Urinary bladder (tissue), 4 donors: ENCODE results near the gene RIPK4. TPM values are rescaled to one million over a fixed set of nuclear protein-coding genes. Genes with fewer than 3 reads are reported as not detected.

Source experiments
- DNase-seq: peaks from one replicate; pipeline ENCODE4 v3.0.0-alpha.2; 2015; ENCODE audit errors: extremely low spot score
- H3K27ac ChIP-seq: one replicate; pipeline ENCODE4 v1.5.1; 2013; ENCODE audit warnings: low read depth, mild to moderate bottlenecking, moderate library complexity
- H3K36me3 ChIP-seq: one replicate; pipeline ENCODE4 v1.6.1; 2013; ENCODE audit warnings: mild to moderate bottlenecking, moderate library complexity; ENCODE audit not compliant: insufficient read depth
- H3K4me1 ChIP-seq: one replicate; pipeline ENCODE4 v1.6.1; 2013; ENCODE audit warnings: mild to moderate bottlenecking, moderate library complexity; ENCODE audit not compliant: insufficient read depth
- H3K4me3 ChIP-seq: one replicate; pipeline ENCODE4 v1.5.1; 2013; ENCODE audit warnings: low read depth, low read length
- WGBS: extraction: QIAGEN DNeasy Blood & Tissue Kit; methylation state at CpG from one replicate; pipeline ENCODE4 v1.1.7; 2013; 5-methylcytosine and 5-hydroxymethylcytosine counted together
- polyA plus RNA-seq: library from polyadenylated mRNA; stranded (reverse); fragments of 200-250 nt; gene quantifications from one replicate; pipeline ENCODE4 v1.2.3, GENCODE V29; 2013
- total RNA-seq: library from RNA; depleted of rRNA; stranded (reverse); fragments of >200 nt; gene quantifications from one replicate; pipeline ENCODE4 v1.2.3, GENCODE V29; 2014
- donor health status: healthy with polysubstance abuse.
- donor health status: healthy.

Gene RIPK4
- total and polyA plus RNA-seq, 2 donors = 2.7 to 8.8 TPM

DNA sequence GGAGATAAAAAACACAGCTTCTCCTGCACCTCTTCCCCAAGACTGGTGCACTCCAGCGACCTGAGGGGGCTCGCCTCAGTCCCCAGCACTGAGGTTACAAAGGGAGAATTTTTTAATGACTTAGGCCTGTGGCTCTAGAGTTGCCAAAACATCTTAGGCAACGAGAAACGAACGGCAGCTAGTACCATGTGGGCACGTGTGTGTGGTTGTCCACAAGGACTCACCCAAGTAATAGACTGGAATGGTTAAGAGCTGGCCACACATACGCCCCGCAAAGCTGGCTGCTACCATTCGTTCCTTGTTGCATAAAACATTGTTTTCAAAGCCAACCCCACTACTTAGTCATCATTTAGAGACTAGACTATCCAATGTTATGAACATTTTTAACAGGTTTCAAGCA lies 26.9 kb downstream of the RIPK4 start:
- no peak overlapping the region for H3K27ac ChIP-seq
- no peaks in the 10 kb centered on the region for H3K36me3 ChIP-seq
- H3K4me3 ChIP-seq = no peak overlapping the region
- H3K4me1 ChIP-seq = no peaks in the 10 kb centered on the region
- DNase-seq = no peak
- 71% methylated on average over 9 of the region's 9 CpGs for WGBS

DNA sequence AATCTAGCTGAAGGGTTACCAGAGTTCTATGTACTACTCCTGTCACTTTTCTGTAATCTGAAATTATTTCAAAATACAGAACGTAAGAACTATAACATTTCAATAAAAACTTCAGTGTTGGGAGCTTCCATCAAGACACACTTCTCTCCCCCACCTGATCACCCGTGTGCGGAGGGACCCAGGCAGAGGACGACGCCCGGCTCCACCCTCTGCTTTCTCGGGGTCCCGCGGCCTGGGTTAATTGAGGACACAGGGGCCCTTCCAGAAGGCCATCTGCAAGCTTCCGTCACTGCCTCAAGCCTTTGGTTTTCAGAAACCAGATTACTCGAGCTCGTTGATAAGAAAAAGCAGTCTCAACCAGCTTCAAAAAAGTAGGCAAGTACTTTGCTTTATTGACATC lies 27.8 kb downstream of the RIPK4 start:
- 91% methylated on average over 12 of the region's 12 CpGs for WGBS
- no peak overlapping the region for H3K27ac ChIP-seq
- no peak overlapping the region for H3K4me3 ChIP-seq
- DNase-seq = no peak
- no peaks in the 10 kb centered on the region for H3K4me1 ChIP-seq
- H3K36me3 ChIP-seq = no peaks in the 10 kb centered on the region

DNA sequence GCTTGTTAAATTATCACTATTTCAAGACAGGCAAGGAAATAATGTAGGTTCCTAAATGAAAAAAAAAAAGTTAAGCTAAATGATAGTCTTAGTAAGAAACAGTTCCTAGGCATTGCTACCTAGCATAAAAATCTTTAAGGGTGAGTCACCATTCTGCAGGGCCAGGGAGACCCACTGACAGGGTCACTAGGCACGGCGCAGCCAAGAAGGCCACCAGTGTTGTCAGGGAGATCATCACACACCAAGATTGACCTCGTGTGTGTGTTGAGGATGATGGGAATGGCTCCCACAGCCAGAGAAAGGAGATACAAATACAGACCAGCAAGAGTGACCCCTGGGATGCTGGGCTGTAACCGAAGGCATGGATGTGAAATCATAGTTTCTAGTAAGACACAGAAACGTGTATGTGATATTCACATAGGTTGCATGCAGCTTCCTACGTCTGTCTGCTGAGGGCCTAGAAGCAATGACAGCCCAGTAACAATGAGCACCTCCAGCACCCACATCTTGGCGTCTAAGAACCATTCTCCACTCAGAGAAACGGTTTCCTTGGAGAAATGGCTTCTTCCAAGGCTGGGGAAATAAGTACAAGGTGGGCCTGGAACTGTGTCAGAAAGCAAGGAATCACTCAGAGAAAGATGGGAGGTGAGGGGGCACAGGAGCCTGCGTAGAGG lies 29.1 kb downstream of the RIPK4 start:
- Histone ChIP-seq H3K4me1 (no peaks in the 10 kb centered on the region), H3K4me3 (no peak overlapping the region), H3K36me3 (no peaks in the 10 kb centered on the region), H3K27ac (no peak overlapping the region)
- DNase-seq = no peak
- WGBS = 85% methylated on average over 9 of the region's 9 CpGs

DNA sequence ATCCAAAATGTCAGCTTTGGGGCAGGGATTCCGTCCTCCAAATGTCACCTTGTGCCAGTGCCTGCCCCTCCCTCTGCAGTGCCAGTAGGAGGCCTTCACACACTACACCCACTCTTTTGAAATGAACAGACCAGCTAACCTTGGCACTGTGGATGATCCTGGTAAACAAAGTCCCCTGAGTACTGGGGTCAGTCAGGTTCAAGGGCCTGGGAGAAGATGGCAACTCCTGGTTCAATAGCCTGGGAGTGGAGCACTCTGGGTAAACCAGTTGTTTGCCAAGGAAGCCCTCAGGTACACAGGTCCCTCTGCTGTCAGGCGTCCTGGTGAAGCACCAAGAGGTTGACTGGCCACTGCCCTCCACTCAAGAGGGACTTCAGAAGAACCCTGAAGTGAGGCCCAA lies 30.4 kb downstream of the RIPK4 start:
- Histone ChIP-seq H3K4me3 (no peak overlapping the region), H3K36me3 (no peaks in the 10 kb centered on the region), H3K27ac (no peak overlapping the region), H3K4me1 (no peaks in the 10 kb centered on the region)
- WGBS = 74% methylated on average over 2 of the region's 2 CpGs
- DNase-seq = no peak

DNA sequence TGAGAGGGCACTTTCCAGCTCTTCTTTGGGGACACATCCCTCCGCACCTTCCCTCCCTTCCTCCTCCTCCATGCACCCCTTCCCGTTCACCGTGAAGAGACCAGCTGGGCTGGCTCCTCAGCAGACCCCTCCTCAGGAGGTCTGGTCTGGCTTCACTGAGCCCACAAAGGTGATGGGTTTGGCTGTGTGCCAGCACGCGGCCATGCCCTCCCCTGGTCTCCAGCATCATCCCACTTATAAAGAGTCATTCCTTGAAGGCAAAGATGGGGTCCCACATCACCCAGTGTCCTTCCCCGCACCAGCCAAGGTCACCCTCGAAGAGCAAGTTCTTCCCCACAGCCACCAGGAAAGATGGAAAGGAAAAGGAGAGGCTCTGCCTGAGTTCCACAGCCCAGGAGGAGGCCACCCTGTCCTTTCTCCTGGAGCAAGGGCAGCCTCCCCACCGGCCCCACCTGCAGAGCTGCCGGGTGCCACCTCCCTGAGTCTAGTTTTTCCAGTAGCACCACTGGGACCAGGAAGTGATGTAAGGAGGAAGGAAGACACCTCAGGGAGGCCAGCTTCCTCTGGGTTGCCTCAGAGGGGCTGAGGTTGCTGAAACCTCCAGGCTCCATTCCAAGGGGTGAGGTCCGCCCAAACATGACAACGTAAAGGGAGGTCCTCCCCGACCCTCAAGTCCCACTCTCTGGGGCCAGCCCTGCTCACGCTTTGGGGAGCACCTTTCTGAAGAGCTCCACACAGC lies 32.7 kb downstream of the RIPK4 start:
- Histone ChIP-seq H3K4me1 (no peaks in the 10 kb centered on the region), H3K27ac (no peak overlapping the region), H3K4me3 (no peak overlapping the region), H3K36me3 (no peaks in the 10 kb centered on the region)
- 85% methylated on average over 13 of the region's 13 CpGs for WGBS
- no peak for DNase-seq

DNA sequence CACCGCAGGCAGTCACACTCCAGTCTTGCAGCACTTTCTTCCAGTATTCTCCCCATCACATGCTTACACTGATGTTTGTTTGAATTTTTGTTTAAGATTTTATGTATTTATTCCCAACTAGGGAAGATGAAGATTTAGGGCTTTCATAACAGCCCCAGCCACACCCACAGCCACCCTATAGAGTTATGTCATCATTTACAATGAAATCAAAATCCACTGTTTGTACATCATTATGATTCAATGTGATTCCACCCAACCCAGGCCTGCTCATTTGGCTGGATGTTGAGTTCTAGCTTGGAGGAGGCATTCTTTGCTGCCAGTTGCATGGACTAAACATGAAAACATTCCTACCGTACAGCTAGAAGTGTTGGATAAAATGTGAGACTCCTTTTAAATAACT lies 35.8 kb downstream of the RIPK4 start:
- 71% methylated on average over 2 of the region's 2 CpGs for WGBS
- no peak overlapping the region for H3K27ac ChIP-seq
- H3K4me1 ChIP-seq = no peaks in the 10 kb centered on the region
- H3K36me3 ChIP-seq = no peaks in the 10 kb centered on the region
- DNase-seq = no peak
- H3K4me3 ChIP-seq = no peak overlapping the region

DNA sequence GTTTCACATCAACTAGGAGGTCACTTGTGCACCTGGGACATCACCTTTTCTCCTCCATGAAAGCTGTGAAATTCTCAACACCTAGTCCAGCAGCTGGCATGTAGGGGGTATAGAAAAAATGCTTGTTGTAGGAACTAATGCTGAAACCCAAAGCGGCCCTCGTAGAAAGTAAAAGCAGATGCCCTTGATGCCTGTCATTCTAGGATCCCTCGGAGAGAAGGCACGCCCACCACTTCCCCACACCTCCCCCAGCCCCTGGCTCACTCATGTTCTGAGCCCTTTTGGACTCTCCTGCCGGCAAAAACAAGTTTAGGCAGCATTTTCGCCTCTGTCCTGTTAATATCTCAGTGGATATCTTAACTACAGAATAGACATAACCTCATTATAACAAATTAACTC lies 36.5 kb downstream of the RIPK4 start:
- no peak for DNase-seq
- Histone ChIP-seq H3K4me3 (no peak overlapping the region), H3K27ac (no peak overlapping the region), H3K36me3 (no peaks in the 10 kb centered on the region), H3K4me1 (no peaks in the 10 kb centered on the region)
- 29% methylated on average over 6 of the region's 6 CpGs for WGBS

DNA sequence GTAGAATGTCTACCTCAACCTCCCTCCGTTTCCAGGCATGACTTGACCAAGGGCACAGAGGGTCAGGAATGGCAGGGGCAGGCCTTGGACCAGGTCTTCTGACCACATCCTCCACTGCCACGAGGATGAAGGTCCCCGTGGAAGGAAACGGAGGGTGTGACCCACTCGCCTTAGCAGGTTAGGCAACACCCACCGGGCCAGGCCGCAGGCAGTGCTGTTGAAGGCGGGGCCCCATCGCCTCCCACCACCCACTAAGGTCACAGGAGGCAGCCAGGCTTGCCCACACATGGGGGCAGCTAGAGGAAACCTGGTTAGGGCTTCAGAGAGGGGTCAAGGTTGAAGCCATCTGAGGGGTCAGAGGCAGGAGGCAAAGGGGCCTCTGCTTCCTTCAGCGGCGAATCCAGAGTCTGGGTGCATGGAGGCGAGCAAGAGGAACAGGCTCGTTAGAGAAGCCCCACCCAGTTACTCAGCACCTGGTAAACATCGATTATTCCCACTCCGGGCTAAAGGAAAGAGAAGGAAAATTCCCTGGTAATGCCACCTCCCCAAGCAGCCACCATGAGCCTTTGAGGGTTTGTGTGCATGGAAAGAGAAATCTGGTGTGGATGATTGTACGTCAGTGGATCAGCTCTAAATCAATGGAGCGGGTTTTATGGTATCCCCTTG lies 37.0 kb downstream of the RIPK4 start:
- no peaks in the 10 kb centered on the region for H3K4me1 ChIP-seq
- WGBS = 72% methylated on average over 17 of the region's 17 CpGs
- no peak for DNase-seq

DNA sequence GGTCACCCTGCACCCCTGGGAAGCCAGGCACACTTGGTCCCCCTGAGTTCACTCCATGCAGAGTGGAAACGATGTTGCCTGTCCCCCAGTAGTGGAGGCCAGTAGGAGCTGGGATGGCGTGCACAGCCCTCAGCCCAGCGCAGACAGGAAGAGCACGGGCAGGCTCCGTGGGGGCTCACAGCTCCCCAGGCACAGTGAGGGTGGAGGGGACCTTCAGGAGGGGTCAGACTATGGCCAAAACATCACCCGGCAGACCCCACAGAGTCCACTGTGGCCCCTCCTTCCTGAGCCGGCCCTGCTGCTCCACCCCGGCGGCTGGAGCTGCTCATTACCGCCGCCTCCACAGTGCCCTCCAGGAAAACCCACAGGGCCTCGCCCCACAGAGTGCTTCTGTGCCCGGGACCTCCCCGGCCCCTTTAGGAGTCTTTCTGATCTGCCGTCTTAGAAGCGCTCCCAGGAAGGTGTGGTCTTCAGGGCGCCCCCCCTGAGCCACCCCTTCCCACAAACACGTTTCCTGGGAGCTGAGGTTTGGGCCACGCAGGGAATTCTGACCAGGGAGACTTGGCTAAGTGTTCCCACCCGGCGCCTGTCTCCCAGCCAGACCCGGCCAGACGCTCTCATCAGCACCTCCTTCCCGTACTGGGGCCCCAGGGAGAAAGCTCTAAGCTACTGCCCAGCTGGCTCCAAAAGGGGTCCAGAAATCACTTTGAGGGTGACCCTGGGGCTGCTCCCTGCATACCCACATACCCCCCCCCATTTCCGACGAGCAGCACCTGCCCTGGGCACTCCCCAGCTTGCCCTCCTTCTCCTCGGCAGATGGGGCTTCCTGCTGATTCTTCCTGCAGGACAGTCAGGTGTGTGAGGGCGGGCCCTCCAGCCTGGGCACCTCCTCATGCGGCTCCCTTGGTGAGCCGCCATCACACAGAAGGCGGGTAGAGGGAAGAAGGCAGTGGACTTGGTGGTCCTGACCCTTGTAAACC lies 38.8 kb downstream of the RIPK4 start:
- no peaks in the 10 kb centered on the region for H3K4me1 ChIP-seq
- no peak overlapping the region for H3K4me3 ChIP-seq
- no peaks in the 10 kb centered on the region for H3K36me3 ChIP-seq
- no peak for DNase-seq
- WGBS = 51% methylated on average over 31 of the region's 31 CpGs
- H3K27ac ChIP-seq = peak overlapping the region; percentile 25

More for the DNA sequence above, 37.0 kb downstream of the RIPK4 start:
- Histone ChIP-seq H3K36me3 (no peaks in the 10 kb centered on the region), H3K27ac (no peak overlapping the region), H3K4me3 (no peak overlapping the region)

DNA sequence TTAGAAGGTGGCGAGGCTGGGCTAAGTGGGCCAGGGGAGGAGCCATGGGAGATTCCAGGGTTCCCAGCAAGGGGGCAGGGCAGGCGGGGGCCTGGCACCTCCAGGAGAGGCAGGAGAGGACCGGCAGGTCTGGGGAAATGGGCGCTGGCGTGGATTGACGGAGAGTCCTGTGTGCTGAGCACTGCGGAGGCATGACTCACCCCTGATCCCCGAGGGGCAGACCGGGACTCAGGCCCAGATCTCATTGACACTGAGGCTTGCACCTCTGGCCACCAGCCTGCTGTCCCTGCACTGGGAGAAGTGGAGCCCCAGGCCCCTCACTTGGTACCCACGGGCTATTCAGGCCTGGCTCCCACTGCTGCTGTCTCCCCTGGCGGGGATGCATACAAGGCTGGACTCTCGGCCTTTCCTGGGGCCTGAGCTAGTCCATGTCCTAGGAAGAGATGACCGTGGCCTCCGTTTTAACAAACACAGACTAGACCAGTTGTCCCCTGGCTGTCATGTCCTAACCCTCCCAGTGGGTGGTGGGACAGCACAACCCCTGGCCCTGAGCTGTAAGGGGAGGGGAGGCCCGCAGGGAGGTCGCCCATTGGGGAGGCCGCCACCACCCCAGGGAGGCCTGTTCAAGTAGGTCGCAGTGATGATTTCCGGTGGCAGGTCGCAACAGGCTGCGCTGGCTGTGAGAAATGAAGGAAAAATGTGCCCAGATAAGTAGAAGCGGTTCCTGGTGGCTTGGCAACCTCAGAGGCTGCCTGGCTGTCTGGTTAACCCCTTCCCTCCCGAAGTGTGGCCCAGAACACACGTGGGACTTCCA lies 39.7 kb downstream of the RIPK4 start:
- WGBS = 55% methylated on average over 24 of the region's 24 CpGs
- peak; percentile 50 for DNase-seq
- Histone ChIP-seq H3K4me1 (no peaks in the 10 kb centered on the region), H3K36me3 (no peaks in the 10 kb centered on the region), H3K4me3 (no peak overlapping the region), H3K27ac (peak overlapping the region; percentile 28)

DNA sequence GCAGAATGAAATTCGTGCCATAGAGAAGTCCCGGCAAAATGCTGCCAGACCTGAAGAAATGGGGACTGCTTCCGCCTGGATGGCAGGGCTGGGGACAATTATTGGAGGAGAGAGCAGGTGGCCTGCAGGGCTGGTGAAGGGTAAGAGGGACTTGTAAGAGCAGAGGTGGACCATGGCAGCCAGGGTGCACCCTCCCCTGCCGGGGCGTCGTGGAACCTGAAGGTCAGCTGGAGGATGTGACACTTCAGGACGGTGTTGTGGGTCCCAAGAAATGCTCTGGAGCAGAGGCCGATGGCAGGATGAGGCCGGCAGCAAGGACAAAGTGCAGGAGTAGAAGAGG lies 40.3 kb downstream of the RIPK4 start:
- Histone ChIP-seq H3K4me1 (no peaks in the 10 kb centered on the region), H3K36me3 (no peaks in the 10 kb centered on the region), H3K4me3 (no peak overlapping the region), H3K27ac (no peak overlapping the region)
- no peak for DNase-seq
- WGBS = 73% methylated on average over 9 of the region's 9 CpGs

DNA sequence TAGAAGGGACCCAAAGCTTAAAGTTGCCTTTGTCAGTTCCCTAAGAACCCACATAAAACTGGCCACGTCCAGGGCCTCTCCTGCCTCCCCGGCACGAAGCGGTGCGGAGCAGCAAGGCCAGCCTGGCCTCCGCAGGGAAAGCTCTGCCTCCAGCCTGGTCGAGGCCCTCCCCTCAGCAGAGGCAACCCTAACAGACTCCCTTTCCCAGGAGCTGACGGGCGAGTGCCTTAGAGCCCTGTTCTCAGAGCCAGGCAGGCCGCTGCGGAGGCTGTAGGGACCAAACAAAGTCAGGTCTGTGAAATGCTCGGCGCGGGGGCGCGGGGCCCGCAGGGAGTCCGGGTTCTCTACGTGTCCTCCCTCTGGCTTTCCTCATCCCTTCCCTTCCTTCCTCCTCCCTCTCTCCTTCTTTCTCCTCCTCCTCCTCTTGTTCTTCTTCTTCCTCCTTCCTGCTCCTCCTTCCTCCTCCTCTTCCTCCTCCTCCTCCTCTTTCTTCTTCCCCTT lies 40.7 kb downstream of the RIPK4 start:
- 33% methylated on average over 19 of the region's 19 CpGs for WGBS
- Histone ChIP-seq H3K27ac (no peak overlapping the region), H3K4me1 (no peaks in the 10 kb centered on the region), H3K36me3 (no peaks in the 10 kb centered on the region), H3K4me3 (no peak overlapping the region)
- no peak for DNase-seq
